IMR-90 (cell line): ENCODE measurements around the gene HOXA3. TPM values are rescaled to one million over a fixed set of nuclear protein-coding genes. Genes with fewer than 3 reads are reported as not detected.

Source experiments
- POLR2A ChIP-seq: IDR thresholded peaks from 2 replicates; pipeline ENCODE4 v1.6.1; 2012; ENCODE audit warnings: mild to moderate bottlenecking, low read depth, low read length
- RCOR1 ChIP-seq: IDR thresholded peaks from 2 replicates; pipeline ENCODE4 v1.6.1; 2012; ENCODE audit warnings: mild to moderate bottlenecking, low read length, improper control_type of control experiment; ENCODE audit not compliant: insufficient replicate concordance
- SMC3 ChIP-seq: fragments of 150-350 bp; IDR thresholded peaks from 2 replicates; pipeline ENCODE4 v1.6.1; 2016; ENCODE audit warnings: low read depth, mild to moderate bottlenecking, antibody characterized with exemption, low read length, moderate library complexity
- polyA plus RNA-seq, 3 experiments: library from polyadenylated mRNA; depleted of rRNA; stranded (reverse); fragments of >200 nt; gene quantifications; 2 replicates each; pipeline ENCODE4 v1.2.3, GENCODE V29; 2012; ENCODE audit warnings: low replicate concordance in 1 of 3
- total RNA-seq: library from RNA; depleted of rRNA; stranded (reverse); fragments of >200 nt; gene quantifications from 2 replicates; pipeline ENCODE4 v1.2.3, GENCODE V29; 2012

HOXA3 gene
- total and polyA plus RNA-seq, 2 of the 4 experiments (the other 2 are of a cell fraction), result 0.90 to 5.4 TPM

GRCh38 chr7:27116031-27116961, 36.1 kb downstream of the HOXA3 start (continued):
- TF ChIP-seq SMC3, result 0 out of 2 replicates have a peak, but pooled peaks have one; percentile 4
- TF ChIP-seq RCOR1, result no peak
- TF ChIP-seq POLR2A, result peak; percentile 65
